Gastroesophageal sphincter (tissue), 3 donors: ENCODE results near the gene BLTP3A.
A peak's percentile ranks its signal among the peaks of the same experiment; 100 is the strongest.

Experiments used
- EP300 ChIP-seq: sonication (generic); formaldehyde crosslinking; IDR thresholded peaks from one replicate; pipeline ENCODE4 v1.6.1; 2017; ENCODE audit warnings: antibody characterized with exemption, mild to moderate bottlenecking
- POLR2A ChIP-seq, 2 donors: fragments of 450-650 bp; IDR thresholded peaks; one replicate each; pipeline ENCODE4 v1.6.1; 2017; ENCODE audit warnings: antibody characterized with exemption in 2 of 2, mild to moderate bottlenecking in 2 of 2, moderate library complexity in 1 of 2
- POLR2AphosphoS5 ChIP-seq: sonication (generic); formaldehyde crosslinking; IDR thresholded peaks from one replicate; pipeline ENCODE4 v1.6.1; 2017; ENCODE audit warnings: antibody characterized with exemption
- TF ChIP-seq, protein P1 (sequence below), 4 experiments: fragments of 200-600 bp in 2 of 4; fragments of 450-650 bp in 2 of 4; sonication (generic) in 1 of 4; IDR thresholded peaks; one replicate each; pipeline ENCODE4 v1.5.1; 2017 to 2019; ENCODE audit warnings: antibody characterized with exemption in 4 of 4, mild to moderate bottlenecking in 2 of 4, moderate library complexity in 2 of 4

DNA sequence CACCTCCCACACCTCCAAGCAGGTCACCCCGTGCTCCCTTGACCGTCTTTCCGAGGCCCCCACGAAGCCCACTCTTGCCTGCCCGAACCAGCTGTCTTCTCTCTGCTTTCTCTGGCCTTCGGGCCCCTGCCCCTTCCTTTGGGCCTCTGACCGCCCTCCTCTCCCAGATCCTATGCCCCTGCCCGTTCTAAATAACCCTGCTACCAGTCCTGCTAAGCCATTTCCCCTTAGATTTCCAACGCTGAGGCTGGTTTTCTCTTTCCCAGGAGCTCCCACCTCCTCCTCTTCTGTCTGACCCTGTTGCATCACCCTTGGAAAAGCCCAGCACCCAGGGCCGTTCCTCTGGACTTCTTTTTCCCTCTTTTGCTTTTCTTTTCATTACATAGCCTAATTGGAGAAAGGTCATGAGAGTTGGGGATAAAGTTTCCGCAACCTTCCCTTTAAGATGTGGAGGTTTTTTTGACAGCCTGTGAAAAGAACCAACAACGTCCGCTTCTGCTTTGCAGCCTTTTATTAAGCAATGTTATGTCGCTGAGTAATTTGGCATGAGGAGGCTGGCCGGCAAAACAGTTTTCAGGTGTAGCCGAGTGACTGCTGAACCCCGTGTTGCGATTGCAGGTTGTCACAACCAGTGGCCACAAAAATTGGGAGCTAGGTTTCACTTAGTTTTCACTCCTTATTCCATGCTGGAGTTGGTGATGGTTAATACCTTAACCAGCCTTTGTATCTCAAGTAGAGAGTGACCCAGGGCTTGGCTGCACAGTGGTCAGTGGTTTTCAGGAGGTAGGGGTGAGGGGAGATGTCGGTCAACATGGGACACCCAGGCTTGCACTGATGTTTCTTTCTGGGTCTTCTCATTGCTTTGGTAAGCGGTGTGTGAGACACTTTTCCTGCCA lies 970 bp downstream of the BLTP3A start:
- TF ChIP-seq, protein P1, sequence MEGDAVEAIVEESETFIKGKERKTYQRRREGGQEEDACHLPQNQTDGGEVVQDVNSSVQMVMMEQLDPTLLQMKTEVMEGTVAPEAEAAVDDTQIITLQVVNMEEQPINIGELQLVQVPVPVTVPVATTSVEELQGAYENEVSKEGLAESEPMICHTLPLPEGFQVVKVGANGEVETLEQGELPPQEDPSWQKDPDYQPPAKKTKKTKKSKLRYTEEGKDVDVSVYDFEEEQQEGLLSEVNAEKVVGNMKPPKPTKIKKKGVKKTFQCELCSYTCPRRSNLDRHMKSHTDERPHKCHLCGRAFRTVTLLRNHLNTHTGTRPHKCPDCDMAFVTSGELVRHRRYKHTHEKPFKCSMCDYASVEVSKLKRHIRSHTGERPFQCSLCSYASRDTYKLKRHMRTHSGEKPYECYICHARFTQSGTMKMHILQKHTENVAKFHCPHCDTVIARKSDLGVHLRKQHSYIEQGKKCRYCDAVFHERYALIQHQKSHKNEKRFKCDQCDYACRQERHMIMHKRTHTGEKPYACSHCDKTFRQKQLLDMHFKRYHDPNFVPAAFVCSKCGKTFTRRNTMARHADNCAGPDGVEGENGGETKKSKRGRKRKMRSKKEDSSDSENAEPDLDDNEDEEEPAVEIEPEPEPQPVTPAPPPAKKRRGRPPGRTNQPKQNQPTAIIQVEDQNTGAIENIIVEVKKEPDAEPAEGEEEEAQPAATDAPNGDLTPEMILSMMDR (IDR thresholded peaks at IDR 0.05): no peak
- no peak for TF ChIP-seq POLR2A (IDR thresholded peaks at IDR 0.05)
- TF ChIP-seq POLR2AphosphoS5: peak; percentile 45
- no peak for TF ChIP-seq EP300
